ENCODE data around the gene VPS51.

VPS51 gene

GRCh38 chr11:65121865-65122696 is 26.1 kb downstream of the VPS51 start, which contains the start of the genes FAU and MRPL49:
TSS of gene FAU (minus strand) at chr11:65122134. CDS start at chr11:65121813, 321 bp downstream.
TSS of gene MRPL49 (plus strand) at chr11:65122321. CDS start at chr11:65122347, 26 bp downstream.
- DNase-seq = peak; percentile 97 to 98

GRCh38 chr11:65124480-65125196 is 28.6 kb downstream of the VPS51 start:
- DNase-seq = no peak

- no peak for DNase-seq
Observed at GRCh38 chr11:65125197-65126056, 29.4 kb downstream of the VPS51 start.

GRCh38 chr11:65126624-65127274 is 30.7 kb downstream of the VPS51 start:
- no peak for DNase-seq

- no peak for DNase-seq
Observed at GRCh38 chr11:65127473-65128181, 31.6 kb downstream of the VPS51 start.

- no peak for DNase-seq
Observed at GRCh38 chr11:65128182-65129145, 32.5 kb downstream of the VPS51 start.

GRCh38 chr11:65129649-65130441 is 33.8 kb downstream of the VPS51 start:
- no peak for DNase-seq

- DNase-seq = no peak
Observed at GRCh38 chr11:65130631-65131416, 34.8 kb downstream of the VPS51 start.

GRCh38 chr11:65131417-65131776 is 35.4 kb downstream of the VPS51 start:
- no peak for DNase-seq

GRCh38 chr11:65131895-65132237 is 35.9 kb downstream of the VPS51 start:
- no peak for DNase-seq

GRCh38 chr11:65132238-65132987 is 36.4 kb downstream of the VPS51 start:
- no peak for DNase-seq

GRCh38 chr11:65132988-65133700 is 37.1 kb downstream of the VPS51 start:
- no peak for DNase-seq

- no peak for DNase-seq
Observed at GRCh38 chr11:65133724-65134123, 37.7 kb downstream of the VPS51 start.

- peak; percentile 86 to 89 for DNase-seq
Observed at GRCh38 chr11:65134240-65134951, 38.4 kb downstream of the VPS51 start, which contains the start of gene SYVN1. TSS of gene SYVN1 (minus strand) at chr11:65134519. CDS start at chr11:65133601, 918 bp downstream.

- DNase-seq = peak; percentile 66 to 72
Observed at GRCh38 chr11:65134952-65135632, 39.1 kb downstream of the VPS51 start.

- DNase-seq = no peak
Observed at GRCh38 chr11:65135633-65136145, 39.7 kb downstream of the VPS51 start.

Measured in stimulated activated CD4-positive, alpha-beta T cell treated with anti-CD3 and anti-CD28 coated beads, Interleukin-2, amount 100 ng/mL, for 48 hours (primary cell).